ENCODE results near the gene SLC41A1.
A peak's percentile ranks its signal among the peaks of the same experiment; 100 is the strongest.
"Not testable (repeated sequence)": the region's sequence is repeated elsewhere in the genome, so short reads cannot be mapped to it uniquely, and the experiment has no call there.

Gene SLC41A1
- 34.4 to 72.6 reads per million in 2 donors for total RNA-seq

DNA sequence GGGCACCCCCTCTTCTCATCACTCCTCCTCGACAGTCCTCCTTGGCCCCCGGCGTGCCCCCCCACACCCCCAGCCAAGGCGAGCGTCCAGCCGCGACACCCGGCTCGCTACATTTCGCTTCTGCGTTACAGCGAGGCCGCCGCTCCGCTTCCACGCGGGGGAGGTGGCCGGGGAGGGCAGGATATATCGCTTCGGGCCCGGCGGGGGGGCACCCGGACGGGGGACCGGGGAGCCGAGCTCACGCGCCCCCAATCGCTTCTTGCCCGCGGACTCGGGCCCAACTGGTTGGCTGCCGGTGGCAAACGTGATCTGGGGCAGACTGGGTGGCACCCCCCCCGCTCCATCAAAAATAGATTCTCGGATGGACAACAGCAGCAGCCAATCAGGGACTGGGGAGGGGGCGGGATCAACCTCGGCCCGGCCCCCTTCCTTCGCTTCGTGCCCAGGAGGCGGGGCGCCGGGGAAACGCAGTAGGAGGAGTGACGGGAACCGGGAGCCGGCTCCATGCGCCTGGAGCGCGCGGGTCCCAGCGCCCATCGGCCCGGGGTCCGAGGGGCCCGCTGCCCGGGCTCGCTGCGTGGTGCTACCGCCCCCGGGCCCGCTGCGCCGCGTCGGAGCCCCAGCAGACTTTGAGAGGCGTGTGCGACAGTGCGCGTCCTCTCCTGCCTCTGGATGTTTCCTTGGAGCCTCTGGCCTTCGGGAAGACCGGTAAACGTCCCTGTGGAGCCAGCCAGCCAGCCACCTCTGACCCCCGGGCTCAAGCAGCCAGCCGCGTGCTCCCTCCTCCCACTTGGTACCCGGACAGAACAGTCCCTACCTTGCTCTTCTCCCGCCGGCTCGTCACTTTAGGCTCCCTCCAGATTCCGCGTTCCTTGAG lies at the start of gene SLC41A1:
SLC41A1 (minus strand) TSS at position 321 of the 877 bp plus-strand sequence. CDS start 2,757 bp downstream, outside the sequence.
- DNase-seq = peak; percentile 87

DNA sequence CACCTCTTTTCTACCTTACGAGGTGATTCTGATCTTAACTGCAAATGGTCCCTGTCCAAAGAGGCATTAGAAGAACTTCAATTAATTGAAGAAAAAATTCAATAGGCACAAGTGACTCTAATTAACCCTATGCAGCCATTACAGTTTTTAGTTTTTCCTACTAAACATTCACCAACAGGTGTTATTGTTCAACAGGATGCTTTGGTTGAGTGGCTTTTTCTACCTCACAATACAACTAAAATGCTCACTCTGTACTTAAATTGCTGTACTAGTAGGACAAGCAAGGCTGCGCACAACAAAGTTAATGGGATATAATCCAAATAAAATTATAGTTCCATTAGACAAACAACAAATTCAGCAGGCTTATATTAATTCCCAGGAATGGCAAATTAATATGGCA lies 48.5 kb upstream of the SLC41A1 start:
- no peak for DNase-seq

DNA sequence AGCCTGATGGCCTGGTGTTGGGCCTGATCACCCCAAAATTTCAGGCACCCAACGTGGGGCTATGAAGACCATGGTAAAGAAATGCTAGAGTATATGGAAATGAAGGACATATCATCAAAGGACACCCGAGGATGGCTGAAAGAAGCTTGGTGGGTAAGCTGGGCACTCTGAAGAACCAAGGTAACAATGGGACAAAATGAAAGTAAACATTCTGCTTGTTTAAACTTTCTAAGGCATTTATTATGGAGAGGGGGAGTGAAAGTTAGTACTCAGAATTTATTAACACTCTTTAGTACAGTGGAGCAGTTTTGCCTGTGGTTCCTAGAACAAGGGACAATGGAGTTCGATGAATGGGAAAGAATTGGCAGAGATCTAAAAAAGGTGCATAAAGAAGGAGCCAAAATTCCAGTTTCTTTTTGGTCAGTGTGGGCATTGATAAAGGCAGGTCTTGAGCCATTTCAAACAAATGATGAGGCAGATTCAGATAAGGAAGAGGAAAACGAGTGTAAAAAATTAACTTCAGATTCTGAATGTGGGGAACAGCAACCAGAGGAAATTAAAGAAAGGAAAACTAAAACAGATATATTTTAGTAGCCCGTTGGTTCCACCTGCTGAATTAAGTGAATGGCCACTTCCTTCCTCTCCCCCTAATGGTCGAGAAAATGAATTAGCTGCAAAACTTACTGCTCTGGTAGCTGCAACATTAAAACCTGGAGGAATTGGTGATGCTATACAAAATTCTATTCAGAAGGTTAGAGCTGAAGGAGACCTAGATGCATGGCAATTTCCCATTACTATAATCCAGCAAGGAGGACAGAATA lies 45.4 kb upstream of the SLC41A1 start:
- no peak for DNase-seq

DNA sequence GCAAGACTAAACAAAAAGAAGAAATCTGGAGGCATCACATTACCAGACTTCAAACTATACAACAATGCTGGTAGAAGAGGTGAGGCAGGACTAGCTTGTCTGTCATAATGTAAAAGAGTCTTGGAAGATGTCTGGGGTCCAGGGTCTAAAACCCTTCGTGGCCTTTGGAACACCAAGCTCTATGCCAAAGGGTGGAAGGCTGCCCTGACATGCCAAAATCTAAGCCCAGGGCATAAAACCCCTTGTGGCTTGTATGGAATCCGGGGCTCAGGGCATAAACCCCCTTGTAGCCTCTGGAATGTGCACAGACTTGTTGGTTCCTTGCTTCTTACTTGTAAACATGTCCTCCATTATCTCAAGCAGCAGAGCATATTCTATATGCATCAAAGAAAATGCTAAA lies 44.5 kb upstream of the SLC41A1 start:
- not testable (repeated sequence) for DNase-seq

DNA sequence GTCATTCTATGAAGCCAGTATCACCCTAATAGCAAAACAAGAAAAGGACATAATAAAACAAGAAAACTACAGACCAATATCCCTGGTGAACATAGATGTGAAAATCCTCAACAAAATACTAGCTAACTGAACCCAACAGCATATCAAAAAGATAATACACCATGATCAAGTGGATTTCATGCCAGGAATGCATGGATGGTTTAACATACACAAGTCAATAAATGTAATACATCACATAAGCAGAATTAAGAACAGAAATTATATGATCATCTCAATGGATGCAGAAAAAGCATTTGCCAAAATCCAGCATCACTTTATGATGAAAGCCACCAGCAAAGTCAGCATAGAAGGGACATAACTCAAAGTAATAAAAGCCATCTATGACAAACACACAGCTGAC lies 43.4 kb upstream of the SLC41A1 start:
- no peak for DNase-seq

DNA sequence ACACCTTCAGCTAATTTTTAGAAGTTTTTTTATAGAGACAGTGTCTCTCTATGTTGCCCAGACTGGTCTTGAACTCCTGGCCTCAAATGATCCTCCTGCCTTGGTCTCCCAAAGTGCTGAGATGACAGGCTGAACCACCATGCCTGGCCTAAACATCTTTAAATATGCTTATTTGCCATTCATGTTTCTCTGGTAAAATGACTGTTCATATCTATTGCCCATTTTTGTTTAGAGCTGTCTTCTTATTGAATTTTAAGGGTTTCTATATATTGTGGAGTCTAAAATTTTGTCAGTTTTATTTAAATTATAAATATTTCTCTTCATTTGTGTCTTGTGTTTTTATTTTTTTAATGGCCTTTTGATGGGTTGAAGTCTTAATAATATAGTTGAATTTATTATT lies 40.0 kb upstream of the SLC41A1 start:
- DNase-seq = no peak

DNA sequence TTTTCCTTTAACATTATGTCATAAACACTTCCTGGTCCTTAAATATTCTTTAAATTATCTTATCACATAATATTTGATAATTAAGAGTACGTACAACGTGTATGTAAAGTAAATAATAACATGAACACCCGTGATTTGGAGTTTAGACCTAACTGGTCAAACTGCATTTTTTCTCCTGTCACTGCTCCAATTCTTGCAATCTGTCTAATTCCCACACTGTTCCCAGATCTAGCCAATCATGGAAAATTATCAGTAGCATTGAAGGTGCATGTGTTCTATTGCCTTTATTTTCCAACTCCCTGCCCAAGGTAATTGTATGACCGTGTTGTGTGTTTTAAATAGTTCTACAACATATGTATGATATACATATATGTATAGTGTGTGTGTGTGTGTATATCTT lies 39.0 kb upstream of the SLC41A1 start:
- DNase-seq = no peak

DNA sequence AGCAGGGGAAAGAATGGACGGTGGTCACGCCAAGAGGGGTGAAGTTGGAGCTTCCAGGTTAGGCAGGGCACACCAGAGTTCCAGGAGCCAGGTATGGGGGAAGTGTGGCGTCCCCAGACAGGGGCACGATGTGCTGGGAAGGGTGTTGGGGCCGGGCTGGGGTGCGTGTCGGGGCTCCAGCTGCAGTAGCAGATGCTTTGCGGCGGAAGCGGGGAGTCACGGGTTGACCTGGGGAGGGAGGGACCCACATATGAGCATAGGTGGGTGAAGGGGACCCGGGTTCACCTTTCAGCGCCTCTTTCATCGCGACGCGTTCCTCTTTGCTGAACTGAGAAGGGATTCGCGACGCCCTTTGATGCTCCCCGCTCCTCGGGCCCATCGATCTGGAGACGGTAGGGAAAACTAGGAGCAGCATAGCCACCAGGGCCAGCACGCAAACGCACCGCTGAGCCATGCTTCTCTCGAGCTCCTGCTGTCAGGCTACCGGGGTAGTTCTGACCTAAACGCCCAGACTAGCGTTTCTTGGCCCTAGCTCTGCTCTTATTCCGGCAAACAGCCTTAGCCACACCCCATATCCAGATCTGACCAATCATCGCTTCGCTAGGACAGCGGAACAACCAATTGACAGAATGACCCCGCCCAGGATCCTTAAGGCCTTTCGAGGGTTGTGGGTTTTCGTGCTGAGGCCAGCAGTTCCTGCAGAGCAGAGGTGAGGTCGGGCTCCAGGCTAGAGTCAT lies 36.8 kb upstream of the SLC41A1 start, which contains the start of gene PM20D1:
PM20D1 (minus strand) TSS at position 514 of the 737 bp plus-strand sequence; CDS start at position 454, 60 bp downstream.
- DNase-seq = peak; percentile 51

DNA sequence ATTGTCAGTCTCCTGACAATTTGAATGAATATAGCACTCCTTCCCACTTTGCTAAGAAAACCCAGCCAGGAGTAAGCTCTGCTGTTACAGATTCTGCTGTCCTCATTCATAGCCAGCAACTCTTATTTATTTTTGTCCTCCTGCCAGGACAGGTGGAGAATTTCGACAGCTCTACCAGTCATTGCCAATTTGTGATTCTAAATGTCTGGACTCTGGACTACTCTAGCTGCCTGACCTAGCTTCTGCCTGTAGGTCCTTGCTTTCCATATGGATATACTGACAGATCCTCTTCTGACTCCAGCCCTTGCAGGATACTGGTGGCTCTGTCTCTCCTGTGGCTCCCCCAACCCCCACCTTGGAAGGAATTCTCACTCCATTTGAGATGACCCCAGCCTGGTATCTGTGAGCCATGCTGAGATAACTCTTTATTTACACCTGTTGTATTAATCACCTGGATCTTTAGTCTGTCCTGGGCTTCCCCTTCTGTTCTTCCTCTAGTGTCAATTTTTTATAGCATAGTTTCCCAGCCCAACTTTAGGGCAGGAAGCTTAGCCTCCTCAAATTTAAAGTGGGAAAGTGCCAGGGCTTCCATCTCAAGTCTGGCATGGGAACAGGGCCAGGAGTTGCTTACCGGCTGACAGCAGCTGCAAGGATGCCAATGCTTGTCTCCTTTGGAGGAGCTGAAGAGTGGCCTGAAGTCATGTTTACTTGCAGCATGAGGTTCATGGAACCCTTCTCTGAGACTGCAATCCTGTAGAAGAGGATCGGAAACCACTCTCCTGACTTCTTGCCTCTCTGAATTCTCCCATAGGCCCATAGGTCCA lies 30.2 kb upstream of the SLC41A1 start:
- DNase-seq = no peak

DNA sequence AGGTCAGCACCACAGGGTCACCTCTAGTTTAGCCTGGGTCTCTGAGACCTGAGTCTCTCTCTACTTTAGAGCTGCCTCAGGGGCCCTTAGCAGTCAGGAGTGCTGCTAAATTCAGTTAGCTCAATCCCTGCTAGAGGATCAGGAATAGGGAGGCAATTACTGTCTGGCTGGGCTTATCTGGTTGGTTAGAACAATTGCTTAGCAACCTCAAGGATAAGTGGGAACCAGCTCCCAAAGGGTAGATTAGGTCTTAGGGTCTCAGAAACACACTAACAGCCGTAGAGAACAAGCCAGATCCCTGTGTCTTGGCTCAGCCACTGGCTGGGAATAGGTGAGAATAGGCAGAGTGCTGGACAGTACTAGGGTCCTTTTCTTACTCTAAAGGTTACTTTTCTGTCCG lies 29.2 kb upstream of the SLC41A1 start:
- DNase-seq = no peak

DNA sequence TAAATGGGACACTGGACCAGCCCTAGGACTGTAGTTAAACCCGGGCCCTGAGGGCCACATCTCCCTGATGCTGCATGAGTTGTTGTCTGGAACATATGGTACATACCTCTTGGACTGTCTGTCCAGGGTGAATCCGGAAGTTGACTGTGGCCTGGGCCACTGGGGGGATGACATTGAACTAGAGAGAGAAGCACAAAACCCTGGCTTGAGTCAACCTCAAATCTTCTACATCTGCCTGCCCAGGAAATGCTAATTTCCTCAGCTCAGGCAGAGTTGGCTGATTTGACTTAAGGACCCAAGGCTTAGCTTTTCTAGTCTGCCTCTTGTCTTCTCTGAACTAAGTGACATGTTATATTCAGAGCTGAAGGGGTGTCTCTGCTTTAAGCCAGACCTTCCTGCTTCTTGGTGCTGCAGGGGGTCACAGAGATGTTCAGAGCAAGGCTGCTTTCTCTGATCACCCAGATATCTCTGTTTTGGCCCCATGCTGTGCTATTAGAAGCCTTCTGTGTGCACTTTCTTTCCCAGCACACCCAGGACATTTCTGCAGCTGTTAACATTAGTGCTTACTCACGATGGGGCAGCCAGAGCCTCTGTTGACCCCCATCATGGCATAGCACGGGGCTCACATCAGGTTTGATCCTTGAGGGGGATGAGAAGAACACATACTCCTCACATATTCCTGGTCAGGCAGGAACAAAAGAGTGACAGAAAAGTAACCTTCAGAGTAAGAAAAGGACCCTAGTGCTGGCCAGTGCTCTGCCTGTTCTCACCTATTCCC lies 27.3 kb upstream of the SLC41A1 start:
- DNase-seq = no peak

DNA sequence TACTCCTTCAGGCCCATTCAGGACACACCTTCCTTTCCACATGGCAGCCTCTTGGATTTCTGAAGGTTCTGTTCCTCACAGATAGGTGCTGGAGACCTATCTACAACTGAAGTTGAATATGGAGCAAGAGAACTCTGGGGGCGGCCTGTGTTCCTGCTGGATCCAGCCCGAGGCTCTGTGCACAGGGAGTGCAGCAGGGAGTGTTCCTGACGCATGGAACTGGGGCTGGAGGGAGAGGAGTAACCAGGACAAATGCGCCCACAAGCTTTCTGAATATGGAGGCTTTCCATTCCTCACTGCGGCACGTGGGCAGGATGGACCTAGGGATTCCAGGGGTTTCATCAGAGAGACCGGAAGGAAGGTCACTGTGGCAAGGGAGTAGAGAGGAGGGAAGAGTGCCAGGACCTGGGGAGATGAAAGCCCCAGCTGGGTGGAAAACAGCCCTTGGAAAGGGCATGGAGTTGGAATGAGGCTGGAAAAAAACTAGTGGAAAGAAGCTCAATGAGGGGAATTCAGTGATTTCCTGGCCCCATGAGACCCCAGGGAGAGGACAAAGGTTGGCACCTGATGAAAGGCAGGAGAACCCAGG lies 24.5 kb upstream of the SLC41A1 start:
- no peak for DNase-seq

DNA sequence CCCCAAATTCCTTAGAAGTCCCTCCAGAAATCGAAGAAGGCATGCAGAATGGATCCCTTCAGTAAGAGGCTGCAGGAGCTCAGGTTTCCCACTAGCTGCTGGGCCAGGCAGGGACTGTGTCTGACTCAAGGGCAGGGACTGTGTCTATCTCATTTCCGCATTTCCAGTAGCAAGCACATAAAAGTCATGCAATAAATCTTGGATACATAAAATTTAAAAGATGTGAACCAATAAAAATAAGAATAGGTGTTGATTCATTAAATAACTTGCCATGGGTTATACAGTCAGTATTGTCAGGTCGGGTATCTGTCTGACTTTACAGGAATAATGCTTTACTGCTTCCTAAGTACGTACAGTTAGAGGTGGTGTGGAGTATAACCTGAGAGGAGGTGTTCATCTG lies 21.8 kb upstream of the SLC41A1 start:
- no peak for DNase-seq

DNA sequence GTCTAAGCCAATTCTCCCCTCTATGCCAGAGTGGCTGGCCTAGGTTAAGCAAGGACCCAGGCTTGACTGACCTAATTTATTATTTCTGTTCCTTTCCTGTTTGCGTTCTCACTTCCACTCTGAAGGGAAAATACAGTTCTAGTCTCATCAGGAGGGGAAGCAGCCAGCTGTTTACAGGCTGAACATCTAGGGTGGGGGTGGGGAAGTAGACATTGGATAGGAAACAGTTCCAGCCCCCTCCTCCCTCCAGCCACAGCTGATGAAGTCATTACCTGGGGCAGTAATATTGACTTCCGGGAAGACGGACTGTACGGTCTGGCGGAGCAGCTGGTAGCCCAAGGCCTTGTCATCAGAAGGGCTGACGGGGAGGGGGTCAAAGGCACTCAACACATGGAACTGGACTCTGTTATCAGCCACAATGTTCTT lies 19.3 kb upstream of the SLC41A1 start:
- no peak for DNase-seq

DNA sequence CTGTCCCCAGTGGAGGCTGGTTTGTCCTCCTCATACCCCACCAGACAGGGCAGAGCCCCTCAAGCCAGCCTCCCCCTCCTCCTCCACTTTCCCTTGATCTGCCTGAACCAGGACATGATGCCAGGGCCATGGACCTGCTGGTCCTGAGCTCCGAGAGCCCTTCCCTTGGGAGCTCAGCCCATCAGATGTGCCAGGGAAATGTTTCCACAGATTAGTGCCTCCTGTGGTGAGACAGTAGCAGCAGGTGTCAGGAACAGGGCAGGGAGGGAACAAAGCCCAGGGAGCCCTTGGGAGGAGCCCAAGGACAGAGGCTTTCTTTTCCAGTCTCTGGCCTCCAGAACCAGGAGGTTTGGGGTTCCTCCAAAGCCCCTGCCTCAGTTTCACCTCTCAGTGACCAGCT lies 14.6 kb upstream of the SLC41A1 start:
- no peak for DNase-seq

DNA sequence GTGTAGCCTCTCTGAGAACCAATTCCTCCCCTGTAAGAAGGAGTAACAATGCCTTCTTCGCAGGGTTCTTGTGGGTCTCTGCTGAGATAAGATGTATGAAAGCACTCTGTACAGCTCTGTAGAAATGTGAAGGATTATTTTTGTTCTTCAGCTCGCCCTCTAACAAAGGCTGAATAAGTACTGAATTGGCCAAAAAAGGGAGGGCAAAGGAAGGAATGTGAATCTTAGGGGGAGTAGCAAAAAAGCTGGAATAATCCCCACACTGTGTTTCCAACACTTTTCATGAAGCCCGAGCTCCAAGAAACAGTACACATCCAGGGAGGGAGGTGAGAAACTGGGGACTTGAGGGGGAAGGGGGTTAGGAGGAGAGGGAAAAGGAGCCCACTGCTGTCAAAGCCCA lies 14.0 kb upstream of the SLC41A1 start:
- DNase-seq = no peak

DNA sequence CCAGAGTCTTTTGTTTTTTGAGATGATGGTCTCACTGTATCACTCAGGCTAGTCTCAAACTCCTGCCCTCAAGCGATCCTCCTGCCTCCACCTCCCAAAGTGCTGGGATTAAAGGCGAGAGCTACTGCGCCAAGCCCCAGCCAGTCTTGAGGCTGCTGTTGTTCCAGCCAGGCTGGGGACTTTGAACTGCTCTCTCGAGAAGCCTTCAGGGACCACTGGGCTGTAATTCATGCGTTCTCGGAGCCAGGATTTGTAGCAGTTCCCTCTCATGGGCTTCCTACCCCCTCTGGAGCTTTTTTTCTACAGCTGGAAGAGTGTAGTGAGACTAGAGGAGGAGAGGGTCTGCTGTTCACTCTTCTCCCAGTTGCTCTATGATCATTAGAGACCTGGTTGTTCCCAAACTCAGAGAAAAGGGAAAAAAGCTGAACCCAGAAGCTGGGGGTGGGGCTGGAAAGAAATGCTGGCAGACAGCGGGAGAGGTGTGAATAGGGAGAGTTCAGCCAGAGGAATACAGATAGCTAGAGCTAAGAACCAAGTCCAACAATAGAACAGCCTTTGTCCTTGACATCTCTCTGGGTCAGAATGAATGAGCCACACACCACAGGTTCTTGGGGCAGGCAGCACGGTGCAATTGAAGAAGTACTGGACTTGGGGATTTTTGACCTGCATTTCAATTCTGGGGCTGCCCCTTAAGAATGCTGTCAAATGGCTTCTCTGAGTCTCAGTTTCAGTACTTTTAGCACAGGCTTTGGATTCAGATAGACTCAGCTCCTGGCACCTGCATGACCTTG lies 13.2 kb upstream of the SLC41A1 start:
- DNase-seq = no peak

DNA sequence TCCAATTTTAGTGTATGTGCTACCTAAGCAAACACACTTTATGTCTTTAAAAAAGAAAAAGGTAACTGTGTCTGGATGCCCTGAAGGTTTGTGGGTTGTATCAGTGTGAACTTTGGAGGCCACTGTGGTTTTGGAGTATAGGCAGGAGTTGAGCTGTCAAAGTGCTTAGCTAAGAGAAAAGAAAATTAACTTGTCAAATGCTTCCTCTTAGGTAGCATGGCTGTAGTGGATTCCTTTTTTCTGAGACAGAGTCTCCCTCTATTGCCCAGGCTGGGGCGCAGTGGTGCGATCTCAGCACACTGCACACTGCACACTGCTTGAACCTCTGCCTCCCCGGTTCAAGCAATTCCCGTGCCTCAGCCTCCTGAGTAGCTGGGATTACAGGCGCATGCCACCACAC lies 11.2 kb upstream of the SLC41A1 start:
- DNase-seq = no peak

DNA sequence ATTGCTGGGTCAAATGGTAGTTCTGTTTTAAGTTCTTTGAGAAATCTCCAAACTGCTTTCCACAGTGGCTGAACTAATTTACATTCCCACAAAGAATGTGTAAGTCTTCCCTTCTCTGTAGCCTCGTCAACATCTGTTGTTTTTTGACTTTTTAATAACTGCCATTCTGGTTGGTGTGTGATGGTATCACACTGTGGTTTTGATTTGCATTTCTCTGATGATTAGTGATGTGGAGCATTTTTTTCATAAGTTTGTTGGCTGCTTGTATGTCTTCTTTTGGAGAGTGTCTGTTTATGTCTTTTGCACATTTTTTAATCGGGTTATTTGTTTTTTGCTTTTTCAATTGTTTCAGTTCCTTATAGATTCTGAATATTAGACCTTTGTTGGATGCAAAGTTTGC lies 10.3 kb upstream of the SLC41A1 start:
- not testable (repeated sequence) for DNase-seq

DNA sequence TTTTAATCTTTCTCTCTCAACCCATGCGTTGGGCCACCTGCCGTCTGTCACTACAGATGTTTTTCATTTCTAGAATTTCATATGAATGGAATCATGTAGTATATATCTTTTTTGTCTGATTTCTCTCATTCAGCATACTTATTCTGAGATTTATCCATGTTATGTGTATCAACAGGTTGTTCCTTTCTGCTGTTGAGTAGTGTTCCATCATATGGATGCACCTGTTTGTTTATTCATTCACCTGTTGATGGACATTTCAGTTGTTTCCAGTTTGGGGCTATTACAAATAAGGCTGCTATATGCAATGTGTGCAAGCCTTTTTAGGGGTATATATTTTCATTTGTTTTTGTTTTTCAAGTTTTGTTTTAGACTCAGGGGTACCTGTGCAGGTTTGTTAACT lies 9.4 kb upstream of the SLC41A1 start:
- DNase-seq = no peak

Measured in T-helper 9 cell (primary cell).